IMR-90 (cell line): Measurements from ENCODE around the gene KRTAP10-9. TPM values are rescaled to one million over a fixed set of nuclear protein-coding genes. Genes with fewer than 3 reads are reported as not detected.

Experiments
- ATAC-seq: fragments of 200-7000 bp; cut with Tn5 transposase; 2 replicates; pipeline ENCODE4 v1.9.1; 2020; ENCODE audit warnings: low read depth, mild to moderate bottlenecking, moderate library complexity
- BruUV-seq: library from RNA; stranded (reverse); fragments of 400-500 nt; replicated peaks from 2 replicates; lab custom pipeline; 2021; lab: Mats Ljungman, UMichigan
- CTCF ChIA-PET: fragments of 300-600 bp; formaldehyde crosslinking; extraction: SDS; loops from one replicate; lab custom pipeline; 2021; ENCODE audit warnings: antibody characterized with exemption; lab: Yijun Ruan, JAX
- POLR2A ChIA-PET: fragments of 300-600 bp; sonication (Branson Sonifier 250); formaldehyde crosslinking; loops from one replicate; lab custom pipeline; 2022; ENCODE audit warnings: antibody characterized with exemption; ENCODE audit not compliant: unreplicated experiment; lab: Charles Lee
- DNase-seq: peaks from one replicate; pipeline ENCODE4 v3.0.0; 2013
- H2AFZ ChIP-seq: replicated peaks from 2 replicates; pipeline ENCODE3; 2013; ENCODE audit warnings: low read length, mild to moderate bottlenecking; ENCODE audit not compliant: poor library complexity
- H2AK5ac ChIP-seq: 2 replicates; pipeline ENCODE4 v1.6.1; 2013; ENCODE audit warnings: low read depth, low read length, inconsistent platforms
- H2AK9ac ChIP-seq: replicated peaks from 2 replicates; pipeline ENCODE3; 2013; ENCODE audit warnings: mild to moderate bottlenecking, low read depth, low read length, moderate library complexity; ENCODE audit not compliant: poor library complexity
- H2BK120ac ChIP-seq: 2 replicates; pipeline ENCODE4 v1.6.1; 2013; ENCODE audit warnings: low read depth, low read length, inconsistent platforms
- H2BK15ac ChIP-seq: 3 replicates; pipeline ENCODE4 v1.6.1; 2013; ENCODE audit warnings: low read depth, low read length, inconsistent platforms
- H2BK20ac ChIP-seq: 2 replicates; pipeline ENCODE4 v1.6.1; 2013; ENCODE audit warnings: low read depth, mild to moderate bottlenecking, inconsistent platforms, low read length, moderate library complexity
- H2BK5ac ChIP-seq: 2 replicates; pipeline ENCODE4 v1.6.1; 2013; ENCODE audit warnings: mild to moderate bottlenecking, low read depth, low read length, inconsistent platforms; ENCODE audit not compliant: poor library complexity, severe bottlenecking
- H3K14ac ChIP-seq: replicated peaks from 2 replicates; pipeline ENCODE4 v1.6.1; 2013; ENCODE audit warnings: low read depth, low read length, inconsistent platforms
- H3K18ac ChIP-seq: 2 replicates; pipeline ENCODE4 v1.6.1; 2013; ENCODE audit warnings: low read depth, low read length, control low read depth
- H3K23ac ChIP-seq: 2 replicates; pipeline ENCODE4 v1.6.1; 2013; ENCODE audit warnings: low read depth, low read length, inconsistent platforms
- H3K27ac ChIP-seq: 2 replicates; pipeline ENCODE4 v1.5.1; 2013; ENCODE audit warnings: mild to moderate bottlenecking, control low read depth, low read length; ENCODE audit not compliant: insufficient read depth
- H3K27me3 ChIP-seq: 2 replicates; pipeline ENCODE4 v1.6.1; 2013; ENCODE audit warnings: low read length; ENCODE audit not compliant: control insufficient read depth, insufficient read depth
- H3K36me3 ChIP-seq: 2 replicates; pipeline ENCODE4 v1.6.1; 2013; ENCODE audit warnings: low read length, mixed read lengths; ENCODE audit not compliant: control insufficient read depth, insufficient read depth
- H3K4ac ChIP-seq: 2 replicates; pipeline ENCODE4 v1.6.1; 2013; ENCODE audit warnings: low read depth, low read length, inconsistent platforms
- H3K4me1 ChIP-seq: 2 replicates; pipeline ENCODE4 v1.6.1; 2013; ENCODE audit warnings: low read length, mixed read lengths; ENCODE audit not compliant: control insufficient read depth, insufficient read depth
- H3K4me2 ChIP-seq: 2 replicates; pipeline ENCODE4 v1.6.1; 2013; ENCODE audit warnings: low read depth, mild to moderate bottlenecking, control low read depth, low read length, moderate library complexity
- H3K4me3 ChIP-seq: 2 replicates; pipeline ENCODE4 v1.5.1; 2013; ENCODE audit warnings: low read depth, mild to moderate bottlenecking, control low read depth, low read length, moderate library complexity; ENCODE audit not compliant: insufficient read depth
- H3K56ac ChIP-seq: 2 replicates; pipeline ENCODE4 v1.6.1; 2013; ENCODE audit warnings: low read length, inconsistent platforms; ENCODE audit not compliant: insufficient read depth; ENCODE audit errors: extremely low read depth
- H3K79me1 ChIP-seq, 2 experiments: 2 replicates each; pipeline ENCODE4 v1.6.1; 2013; ENCODE audit warnings: low read length in 2 of 2, inconsistent platforms in 1 of 2, low read depth in 1 of 2
- H3K9ac ChIP-seq: 2 replicates; pipeline ENCODE4 v1.6.1; 2013; ENCODE audit warnings: low read depth, low read length, control low read depth
- H3K9me1 ChIP-seq: 2 replicates; pipeline ENCODE4 v1.6.1; 2013; ENCODE audit warnings: low read length, inconsistent platforms; ENCODE audit not compliant: insufficient read depth
- H3K9me3 ChIP-seq: 2 replicates; pipeline ENCODE4 v1.6.1; 2013; ENCODE audit warnings: low read length; ENCODE audit not compliant: control insufficient read depth, insufficient read depth
- H4K20me1 ChIP-seq: 2 replicates; pipeline ENCODE4 v1.6.1; 2013; ENCODE audit warnings: low read length, inconsistent platforms; ENCODE audit not compliant: insufficient read depth
- H4K5ac ChIP-seq: 2 replicates; pipeline ENCODE4 v1.6.1; 2013; ENCODE audit warnings: mild to moderate bottlenecking, low read depth, low read length, control low read depth
- H4K8ac ChIP-seq, 2 experiments: 2 replicates each; pipeline ENCODE4 v1.6.1; 2013; ENCODE audit warnings: low read depth in 2 of 2, low read length in 2 of 2, control low read depth in 1 of 2, inconsistent platforms in 1 of 2
- H4K91ac ChIP-seq: 2 replicates; pipeline ENCODE4 v1.6.1; 2013; ENCODE audit warnings: low read depth, low read length, inconsistent platforms; ENCODE audit not compliant: insufficient read depth
- BHLHE40 ChIP-seq: fragments of 150-350 bp; IDR thresholded peaks from 2 replicates; pipeline ENCODE4 v1.6.1; 2016; ENCODE audit warnings: mild to moderate bottlenecking, low read depth, low read length
- CEBPB ChIP-seq: IDR thresholded peaks from 2 replicates; pipeline ENCODE4 v1.6.1; 2012; ENCODE audit warnings: low read depth, low read length, improper control_type of control experiment
- CHD1 ChIP-seq: IDR thresholded peaks from 2 replicates; pipeline ENCODE4 v1.6.1; 2012; ENCODE audit warnings: low read depth, low read length, improper control_type of control experiment
- CTCF ChIP-seq: conservative IDR thresholded peaks from 2 replicates; pipeline ENCODE4 v1.5.1; 2012; ENCODE audit warnings: mild to moderate bottlenecking, low read depth, low read length, improper control_type of control experiment
- ELK1 ChIP-seq: fragments of 150-350 bp; IDR thresholded peaks from 2 replicates; pipeline ENCODE4 v1.6.1; 2016; ENCODE audit warnings: low read depth, mild to moderate bottlenecking, low read length, moderate library complexity, borderline replicate concordance
- FOS ChIP-seq: fragments of 150-350 bp; IDR thresholded peaks from 2 replicates; pipeline ENCODE4 v1.6.1; 2016; ENCODE audit warnings: low read depth, low read length
- MAFK ChIP-seq: IDR thresholded peaks from 2 replicates; pipeline ENCODE4 v1.6.1; 2012; ENCODE audit warnings: low read depth, low read length, improper control_type of control experiment
- MXI1 ChIP-seq: IDR thresholded peaks from 2 replicates; pipeline ENCODE4 v1.6.1; 2012; ENCODE audit warnings: low read depth, mild to moderate bottlenecking, low read length, moderate library complexity, borderline replicate concordance
- NFE2L2 ChIP-seq: fragments of 150-350 bp; IDR thresholded peaks from 2 replicates; pipeline ENCODE4 v1.6.1; 2016; ENCODE audit warnings: low read depth, mild to moderate bottlenecking, low read length
- POLR2A ChIP-seq: IDR thresholded peaks from 2 replicates; pipeline ENCODE4 v1.6.1; 2012; ENCODE audit warnings: mild to moderate bottlenecking, low read depth, low read length
- RAD21 ChIP-seq: IDR thresholded peaks from 2 replicates; pipeline ENCODE4 v1.6.1; 2012; ENCODE audit warnings: low read length, improper control_type of control experiment
- RCOR1 ChIP-seq: IDR thresholded peaks from 2 replicates; pipeline ENCODE4 v1.6.1; 2012; ENCODE audit warnings: mild to moderate bottlenecking, low read length, improper control_type of control experiment; ENCODE audit not compliant: insufficient replicate concordance
- RFX5 ChIP-seq: IDR thresholded peaks from 2 replicates; pipeline ENCODE4 v1.8.0; 2012; ENCODE audit warnings: low read depth, mild to moderate bottlenecking, low read length, moderate library complexity
- SMC3 ChIP-seq: fragments of 150-350 bp; IDR thresholded peaks from 2 replicates; pipeline ENCODE4 v1.6.1; 2016; ENCODE audit warnings: low read depth, mild to moderate bottlenecking, antibody characterized with exemption, low read length, moderate library complexity
- USF2 ChIP-seq: fragments of 150-350 bp; IDR thresholded peaks from 2 replicates; pipeline ENCODE4 v1.6.1; 2017; ENCODE audit warnings: mild to moderate bottlenecking, antibody characterized with exemption, low read length, low read depth
- WGBS, 2 experiments: methylation state at CpG; one replicate each; pipeline versions ENCODE4 v1.1.5 to v1.1.7; 2013; ENCODE audit warnings: missing lambda C conversion rate in 2 of 2; ENCODE audit not compliant: insufficient read length in 1 of 2; ENCODE audit errors: extremely low coverage in 2 of 2; 5-methylcytosine and 5-hydroxymethylcytosine counted together
- dilution Hi-C: fragments of 300-500 bp; cut with HindIII; formaldehyde crosslinking; loops from one replicate; pipeline ENCODE4 v1.14.3; 2018; ENCODE audit warnings: low sequenced_read_pairs; ENCODE audit not compliant: unreplicated experiment
- in situ Hi-C: fragments of 300-500 bp; cut with MboI; formaldehyde crosslinking; loops from 3 replicates; pipeline ENCODE4 v1.14.3; 2019; ENCODE audit warnings: low sequenced_read_pairs, inconsistent platforms, mixed read lengths
- intact Hi-C: fragments of 100-400 bp; cut with micrococcal nuclease; formaldehyde crosslinking; loops from 2 replicates; pipeline ENCODE4 v1.10.0; 2022
- polyA plus RNA-seq, 3 experiments: library from polyadenylated mRNA; depleted of rRNA; stranded (reverse); fragments of >200 nt; gene quantifications; 2 replicates each; pipeline ENCODE4 v1.2.3, GENCODE V29; 2012; ENCODE audit warnings: low replicate concordance in 1 of 3
- total RNA-seq: library from RNA; depleted of rRNA; stranded (reverse); fragments of >200 nt; gene quantifications from 2 replicates; pipeline ENCODE4 v1.2.3, GENCODE V29; 2012

KRTAP10-9 gene
- total and polyA plus RNA-seq, 2 of the 4 experiments (the other 2 are of a cell fraction): not detected

GRCh38 chr21:44653656-44654575 lies 27.0 kb downstream of the KRTAP10-9 start:
- no peak overlapping the region for H2AFZ ChIP-seq
- H3K27ac ChIP-seq: no peak overlapping the region
- no peak for DNase-seq
- H2BK15ac ChIP-seq: no peak overlapping the region
- H3K18ac ChIP-seq: no peak overlapping the region
- 55% methylated on average over 14 of the region's 17 CpGs; no CpG with 5 or more reads in 1 of the 2 experiments for WGBS, 2 experiments
- H3K4ac ChIP-seq: no peak overlapping the region
- H3K36me3 ChIP-seq: no peaks in the 10 kb centered on the region
- H4K20me1 ChIP-seq: no peaks in the 10 kb centered on the region
- no peak overlapping the region for H2AK5ac ChIP-seq
- H3K4me1 ChIP-seq: no peaks in the 10 kb centered on the region
- no peak overlapping the region for H4K91ac ChIP-seq
- H3K23ac ChIP-seq: no peak overlapping the region
- H3K4me2 ChIP-seq: no peak overlapping the region
- no peak overlapping the region for H4K8ac ChIP-seq
- no TSS peak for BruUV-seq
- no peak overlapping the region for H4K5ac ChIP-seq
- H2BK5ac ChIP-seq: no peak overlapping the region
- no peak overlapping the region for H2BK120ac ChIP-seq
- intact Hi-C loops: loop anchor here (10.0 kb wide), 1 partner anchor 61 kb away; the partner anchor contains the start of gene TSPEAR
- no peak overlapping the region for H3K4me3 ChIP-seq
- H3K56ac ChIP-seq: no peak overlapping the region
- ChIA-PET POLR2A (no interaction called here), CTCF (no interaction called here)
- no peak overlapping the region for H2BK20ac ChIP-seq
- H3K14ac ChIP-seq: no peak overlapping the region
- no peak overlapping the region for H3K9ac ChIP-seq
- in situ Hi-C loops: no loop called here
- H3K9me3 ChIP-seq: peaks cover 5% of the 10 kb centered on the region
- dilution Hi-C loops: no loop called here
- no peak overlapping the region for H2AK9ac ChIP-seq
- no peaks in the 10 kb centered on the region for H3K9me1 ChIP-seq
- no peak for ATAC-seq
- H3K27me3 ChIP-seq: peaks cover under 1% of the 10 kb centered on the region; the same call in 1 of the 2 replicates
- H3K79me1 ChIP-seq: no peaks in the 10 kb centered on the region
- no peak for TF ChIP-seq ELK1
- TF ChIP-seq BHLHE40: no peak
- no peak for TF ChIP-seq RCOR1
- TF ChIP-seq USF2: no peak
- no peak for TF ChIP-seq MAFK
- no peak for TF ChIP-seq NFE2L2
- TF ChIP-seq RAD21: no peak
- no peak for TF ChIP-seq CHD1
- TF ChIP-seq CEBPB: no peak
- TF ChIP-seq POLR2A: no peak
- TF ChIP-seq SMC3: no peak
- TF ChIP-seq FOS: no peak
- TF ChIP-seq MXI1: no peak
- no peak for TF ChIP-seq CTCF
- no peak for TF ChIP-seq RFX5
